Stimulated activated memory B cell treated with anti-CD40 and anti-IgM and Interleukin-4, amounts not matched to agents 10 μg/mL and 1 μg/mL and 100 μg/mL, for 72 hours (primary cell): ENCODE data around the gene SNAPC4.

Experiments used
- ATAC-seq: fragments of 150-1000 bp; cut with Tn5 transposase; 2 replicates; pipeline ENCODE4 v1.10.0; 2021
- H3K27ac Mint-ChIP-seq: one replicate; pipeline ENCODE4 v1.8.0; 2022; ENCODE audit warnings: mild to moderate bottlenecking, mixed read lengths
- H3K27me3 Mint-ChIP-seq: one replicate; pipeline ENCODE4 v1.8.0; 2022; ENCODE audit warnings: mixed read lengths
- H3K36me3 Mint-ChIP-seq: one replicate; pipeline ENCODE4 v1.8.0; 2022; ENCODE audit warnings: mixed read lengths
- H3K4me1 Mint-ChIP-seq: one replicate; pipeline ENCODE4 v1.8.0; 2022; ENCODE audit warnings: mixed read lengths
- H3K4me3 Mint-ChIP-seq: one replicate; pipeline ENCODE4 v1.8.0; 2022; ENCODE audit warnings: mild to moderate bottlenecking, moderate library complexity, mixed read lengths
- H3K9me3 Mint-ChIP-seq: one replicate; pipeline ENCODE4 v1.8.0; 2022; ENCODE audit warnings: mixed read lengths

The SNAPC4 gene

DNA sequence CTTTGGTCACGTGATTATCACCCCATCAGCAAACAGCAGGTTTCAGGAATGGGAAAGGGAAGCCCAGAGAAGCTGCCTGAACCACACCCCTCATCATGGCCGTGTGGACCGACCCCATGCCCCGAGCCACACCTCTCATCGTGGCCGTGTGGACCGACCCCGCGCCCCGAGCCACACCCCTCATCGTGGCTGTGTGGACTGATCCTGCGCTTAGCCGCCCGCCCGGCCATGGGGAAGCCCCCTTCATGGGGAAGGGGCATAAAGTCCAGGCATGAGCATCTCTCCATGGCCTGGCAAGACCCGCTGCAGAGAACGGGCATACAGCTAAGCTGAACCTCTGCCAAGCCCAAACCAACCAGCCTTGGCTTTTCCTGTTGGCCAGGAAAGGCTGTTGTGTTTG lies 6.4 kb downstream of the SNAPC4 start:
- H3K4me1 Mint-ChIP-seq, result peaks cover 11% of the 10 kb centered on the region
- H3K36me3 Mint-ChIP-seq, result peaks cover 64% of the 10 kb centered on the region
- no peak overlapping the region for H3K27ac Mint-ChIP-seq
- H3K27me3 Mint-ChIP-seq, result no peaks in the 10 kb centered on the region
- no peaks in the 10 kb centered on the region for H3K9me3 Mint-ChIP-seq
- no peak overlapping the region for H3K4me3 Mint-ChIP-seq
- ATAC-seq, result no peak

- H3K4me3 Mint-ChIP-seq, result no peak overlapping the region
- no peaks in the 10 kb centered on the region for H3K27me3 Mint-ChIP-seq
- ATAC-seq, result no peak
- H3K9me3 Mint-ChIP-seq, result no peaks in the 10 kb centered on the region
- peaks cover 69% of the 10 kb centered on the region for H3K36me3 Mint-ChIP-seq
- peaks cover 6% of the 10 kb centered on the region for H3K4me1 Mint-ChIP-seq
- H3K27ac Mint-ChIP-seq, result no peak overlapping the region
Observed at GRCh38 chr9:136392538-136393449, 7.2 kb downstream of the SNAPC4 start.

GRCh38 chr9:136391737-136392537 lies 8.0 kb downstream of the SNAPC4 start:
- no peak overlapping the region for H3K27ac Mint-ChIP-seq
- peaks cover 2% of the 10 kb centered on the region for H3K4me1 Mint-ChIP-seq
- no peaks in the 10 kb centered on the region for H3K27me3 Mint-ChIP-seq
- H3K36me3 Mint-ChIP-seq, result peaks cover 71% of the 10 kb centered on the region
- H3K4me3 Mint-ChIP-seq, result no peak overlapping the region
- no peaks in the 10 kb centered on the region for H3K9me3 Mint-ChIP-seq
- no peak for ATAC-seq

- ATAC-seq, result no peak
- no peaks in the 10 kb centered on the region for H3K27me3 Mint-ChIP-seq
- no peak overlapping the region for H3K27ac Mint-ChIP-seq
- H3K4me1 Mint-ChIP-seq, result no peaks in the 10 kb centered on the region
- peaks cover 81% of the 10 kb centered on the region for H3K36me3 Mint-ChIP-seq
- H3K9me3 Mint-ChIP-seq, result no peaks in the 10 kb centered on the region
- H3K4me3 Mint-ChIP-seq, result no peak overlapping the region
Observed at GRCh38 chr9:136389396-136389795, 10.6 kb downstream of the SNAPC4 start.

- H3K36me3 Mint-ChIP-seq, result peaks cover 84% of the 10 kb centered on the region
Observed at GRCh38 chr9:136387217-136387616, 12.8 kb downstream of the SNAPC4 start.

DNA sequence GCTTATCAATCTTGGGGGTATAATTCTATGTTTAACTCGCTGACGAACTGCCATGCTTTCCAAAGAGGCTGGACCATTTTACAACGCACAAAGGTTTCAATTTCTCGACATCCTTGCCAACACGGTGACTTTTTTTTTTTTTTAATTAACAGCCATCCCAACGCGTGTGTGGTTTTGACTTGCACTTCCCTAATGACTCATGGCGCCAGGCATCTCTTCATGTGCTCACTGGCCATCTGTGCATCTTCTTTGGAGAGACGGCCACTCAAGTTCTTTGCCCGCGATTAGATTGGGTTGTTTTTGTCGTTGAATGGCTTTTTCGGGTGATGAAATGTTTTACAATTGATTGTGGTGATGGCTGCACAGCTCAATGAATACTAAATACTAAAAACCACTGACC lies 14.0 kb downstream of the SNAPC4 start:
- Mint-ChIP-seq H3K4me3 (no peak overlapping the region), H3K27ac (no peak overlapping the region), H3K4me1 (no peaks in the 10 kb centered on the region), H3K36me3 (peaks cover 72% of the 10 kb centered on the region), H3K9me3 (no peaks in the 10 kb centered on the region), H3K27me3 (no peaks in the 10 kb centered on the region)
- no peak for ATAC-seq

More at GRCh38 chr9:136387217-136387616, 12.8 kb downstream of the SNAPC4 start:
- no peaks in the 10 kb centered on the region for H3K27me3 Mint-ChIP-seq
- no peaks in the 10 kb centered on the region for H3K4me1 Mint-ChIP-seq
- no peak overlapping the region for H3K4me3 Mint-ChIP-seq
- H3K27ac Mint-ChIP-seq, result no peak overlapping the region
- H3K9me3 Mint-ChIP-seq, result no peaks in the 10 kb centered on the region
- no peak for ATAC-seq

- Mint-ChIP-seq H3K27me3 (no peaks in the 10 kb centered on the region), H3K4me1 (no peaks in the 10 kb centered on the region), H3K27ac (no peak overlapping the region), H3K9me3 (no peaks in the 10 kb centered on the region), H3K36me3 (peaks cover 62% of the 10 kb centered on the region), H3K4me3 (no peak overlapping the region)
- ATAC-seq, result no peak
Observed at GRCh38 chr9:136385015-136385414, 15.0 kb downstream of the SNAPC4 start.

DNA sequence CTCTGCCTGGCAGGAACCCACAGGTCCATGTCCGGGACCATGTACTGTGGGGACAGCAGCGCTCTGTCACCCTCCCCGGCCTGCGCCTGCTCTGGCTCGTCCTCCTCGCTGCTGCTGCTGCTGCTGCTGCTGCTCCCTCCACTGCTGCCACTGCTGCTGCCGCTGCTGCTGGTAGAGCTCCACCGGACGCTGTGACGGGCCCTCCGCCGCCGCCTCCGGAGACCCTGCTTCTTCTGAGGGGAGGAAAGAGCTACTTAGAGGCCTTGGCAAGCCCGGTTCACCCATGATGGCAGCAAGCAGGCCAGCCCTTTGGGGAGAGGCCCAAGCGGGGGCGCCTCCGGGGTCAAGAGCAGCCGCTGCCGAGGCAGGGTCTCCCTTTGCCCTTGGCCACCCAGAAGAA lies 16.5 kb downstream of the SNAPC4 start:
- no peak overlapping the region for H3K4me3 Mint-ChIP-seq
- peaks cover 58% of the 10 kb centered on the region for H3K36me3 Mint-ChIP-seq
- no peaks in the 10 kb centered on the region for H3K4me1 Mint-ChIP-seq
- no peak for ATAC-seq
- H3K9me3 Mint-ChIP-seq, result no peaks in the 10 kb centered on the region
- no peaks in the 10 kb centered on the region for H3K27me3 Mint-ChIP-seq
- no peak overlapping the region for H3K27ac Mint-ChIP-seq

GRCh38 chr9:136381966-136382513 lies 17.9 kb downstream of the SNAPC4 start:
- no peaks in the 10 kb centered on the region for H3K9me3 Mint-ChIP-seq

DNA sequence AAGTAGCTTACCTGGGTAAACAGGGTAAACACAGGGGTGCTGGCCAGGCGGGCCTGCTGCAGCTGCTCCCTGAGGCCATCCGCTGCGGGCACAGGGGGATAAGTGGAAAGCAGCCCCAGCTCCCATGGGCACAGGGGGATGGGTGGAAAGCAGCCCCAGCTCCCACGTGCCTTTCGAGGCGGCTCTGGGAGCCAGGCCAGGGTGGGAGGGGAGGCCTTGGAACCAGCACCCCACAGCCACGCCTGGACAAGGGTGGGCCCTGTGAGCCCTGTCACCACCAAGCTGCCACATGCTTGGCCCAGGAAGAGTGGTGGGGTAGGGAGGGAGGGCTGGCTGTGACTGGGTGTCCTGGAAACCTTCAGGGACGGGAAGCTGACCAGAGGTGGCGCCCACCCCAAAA lies 18.7 kb downstream of the SNAPC4 start:
- H3K9me3 Mint-ChIP-seq, result no peaks in the 10 kb centered on the region
- H3K4me1 Mint-ChIP-seq, result no peaks in the 10 kb centered on the region
- no peak for ATAC-seq
- peaks cover 42% of the 10 kb centered on the region for H3K36me3 Mint-ChIP-seq
- no peak overlapping the region for H3K4me3 Mint-ChIP-seq
- H3K27me3 Mint-ChIP-seq, result no peaks in the 10 kb centered on the region
- no peak overlapping the region for H3K27ac Mint-ChIP-seq

More at GRCh38 chr9:136381966-136382513, 17.9 kb downstream of the SNAPC4 start:
- no peak for ATAC-seq
- Mint-ChIP-seq H3K27me3 (no peaks in the 10 kb centered on the region), H3K4me1 (no peaks in the 10 kb centered on the region), H3K27ac (no peak overlapping the region), H3K4me3 (no peak overlapping the region), H3K36me3 (peaks cover 48% of the 10 kb centered on the region)

DNA sequence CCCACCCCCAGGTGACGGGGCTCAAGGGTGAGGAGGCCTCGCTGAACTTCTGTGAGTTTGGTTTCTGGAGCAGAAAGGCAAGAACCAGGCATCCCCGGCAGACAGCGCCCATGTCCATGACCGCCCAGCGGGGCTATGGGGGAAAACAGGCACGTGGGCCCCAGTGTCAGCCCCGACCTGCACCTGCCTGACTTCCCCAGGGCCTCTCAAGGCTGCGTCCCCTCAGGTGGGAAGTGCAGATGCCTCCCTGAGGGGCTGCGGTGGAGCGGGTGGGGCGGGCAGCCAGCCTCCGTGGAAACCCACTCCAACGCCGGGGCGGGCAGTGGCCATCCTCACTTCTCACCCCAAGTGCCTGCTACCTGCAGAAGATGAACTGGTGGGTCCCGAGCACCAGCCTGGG lies 19.6 kb downstream of the SNAPC4 start:
- H3K4me3 Mint-ChIP-seq, result no peak overlapping the region
- H3K27ac Mint-ChIP-seq, result no peak overlapping the region
- peaks cover 40% of the 10 kb centered on the region for H3K36me3 Mint-ChIP-seq
- no peaks in the 10 kb centered on the region for H3K4me1 Mint-ChIP-seq
- no peaks in the 10 kb centered on the region for H3K27me3 Mint-ChIP-seq
- ATAC-seq, result no peak
- H3K9me3 Mint-ChIP-seq, result no peaks in the 10 kb centered on the region

DNA sequence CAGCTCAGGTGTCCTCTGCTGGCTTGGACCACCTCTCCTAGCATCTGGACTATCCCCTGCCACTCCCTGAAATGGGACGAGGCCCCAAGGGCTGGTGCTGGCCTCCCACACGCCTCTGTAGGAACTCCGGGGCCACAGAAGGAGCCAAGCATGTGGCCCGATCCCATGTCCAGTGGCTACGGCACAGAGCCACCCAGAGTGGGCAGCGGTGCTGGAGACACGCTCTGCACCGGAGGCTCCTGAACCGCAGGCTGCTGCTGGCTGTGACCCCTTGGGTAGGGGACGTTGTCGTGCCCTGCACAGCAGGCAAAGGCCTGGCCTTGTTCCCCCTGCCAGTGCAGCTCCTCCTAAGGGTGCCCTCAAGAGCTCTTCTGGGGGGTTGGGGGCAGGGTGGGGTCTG lies 20.1 kb downstream of the SNAPC4 start:
- H3K4me3 Mint-ChIP-seq, result no peak overlapping the region
- no peaks in the 10 kb centered on the region for H3K4me1 Mint-ChIP-seq
- no peak overlapping the region for H3K27ac Mint-ChIP-seq
- no peaks in the 10 kb centered on the region for H3K9me3 Mint-ChIP-seq
- no peaks in the 10 kb centered on the region for H3K27me3 Mint-ChIP-seq
- no peak for ATAC-seq
- peaks cover 39% of the 10 kb centered on the region for H3K36me3 Mint-ChIP-seq

DNA sequence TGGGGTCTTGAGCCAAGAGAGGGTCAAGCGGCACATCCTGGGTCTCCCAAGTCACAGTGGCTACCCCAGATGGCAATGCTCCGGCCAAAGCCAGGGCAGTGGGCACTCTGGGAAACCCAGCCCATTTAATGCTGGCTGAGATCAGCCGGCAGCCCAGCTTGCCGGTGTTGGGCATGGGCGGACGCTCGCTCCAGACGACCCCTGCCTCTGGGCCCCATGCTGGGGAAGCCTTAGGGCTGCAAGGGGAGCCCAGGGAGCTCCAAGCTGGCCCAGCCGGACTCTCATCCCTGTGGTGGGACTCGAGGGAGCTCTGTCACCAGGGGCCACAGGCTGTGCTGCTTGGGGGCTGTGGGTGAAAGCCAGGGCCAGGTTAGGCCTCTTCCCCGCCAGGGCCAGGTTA lies 20.6 kb downstream of the SNAPC4 start:
- Mint-ChIP-seq H3K27me3 (no peaks in the 10 kb centered on the region), H3K4me1 (no peaks in the 10 kb centered on the region), H3K4me3 (no peak overlapping the region), H3K27ac (no peak overlapping the region), H3K36me3 (peaks cover 39% of the 10 kb centered on the region), H3K9me3 (no peaks in the 10 kb centered on the region)
- ATAC-seq, result no peak

DNA sequence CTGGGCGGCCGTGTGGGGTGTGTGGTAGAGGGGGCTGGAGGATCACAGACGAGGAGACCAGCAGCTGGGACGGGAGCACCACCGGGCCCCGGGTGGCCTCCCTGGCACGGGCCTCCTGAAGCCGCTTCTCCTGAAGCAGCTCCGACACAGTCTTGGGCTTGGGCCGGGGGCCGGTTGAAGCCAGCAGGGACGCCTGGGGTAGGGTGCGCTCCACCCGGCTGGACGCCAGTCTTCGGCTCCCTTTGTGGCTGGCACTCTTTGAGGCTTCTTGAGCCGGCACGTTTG lies 21.0 kb downstream of the SNAPC4 start:
- Mint-ChIP-seq H3K27me3 (no peaks in the 10 kb centered on the region), H3K36me3 (peaks cover 38% of the 10 kb centered on the region), H3K4me1 (no peaks in the 10 kb centered on the region), H3K4me3 (no peak overlapping the region), H3K9me3 (no peaks in the 10 kb centered on the region), H3K27ac (no peak overlapping the region)
- ATAC-seq, result no peak

DNA sequence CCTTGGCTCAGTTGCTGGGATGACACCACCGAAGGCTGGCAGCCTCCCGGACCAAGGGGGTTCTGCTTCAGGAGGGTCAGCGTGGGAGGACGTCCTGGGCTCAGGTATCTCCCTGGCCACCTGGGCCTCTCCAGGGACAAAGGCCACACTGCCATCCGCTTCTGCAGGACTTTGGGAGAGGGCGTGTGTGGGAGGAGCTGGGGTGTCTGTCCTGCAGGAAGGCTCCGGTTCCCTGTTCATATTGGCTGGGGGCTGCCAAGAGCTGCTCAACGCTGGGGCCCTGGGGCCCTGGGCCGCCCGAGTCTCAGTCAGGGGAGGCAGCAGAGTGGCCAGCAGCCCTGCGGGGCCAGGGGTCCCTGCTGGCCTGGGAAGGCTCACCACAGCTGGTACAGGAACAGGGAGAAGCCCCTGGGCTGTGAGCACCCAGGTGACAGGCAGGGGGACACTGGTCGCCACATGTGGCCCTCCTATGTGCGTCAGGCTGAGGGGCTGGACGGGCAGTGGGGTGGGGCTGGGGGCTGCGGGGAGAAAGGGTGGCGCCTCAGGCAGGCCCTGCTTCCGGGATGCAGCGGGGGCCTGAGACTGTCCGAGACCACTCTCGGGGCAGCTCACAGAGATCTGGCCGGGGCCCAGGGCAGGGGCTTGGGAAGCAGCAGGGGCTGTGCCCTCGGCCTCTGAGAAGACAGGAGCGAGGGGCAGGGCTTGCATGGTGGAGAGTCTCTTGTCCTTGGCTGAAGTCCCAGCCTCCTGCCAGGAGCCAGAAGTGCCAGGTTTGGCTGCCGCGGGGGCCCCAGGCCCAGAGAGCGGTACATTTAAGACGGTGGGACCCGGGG lies 21.6 kb downstream of the SNAPC4 start:
- H3K27me3 Mint-ChIP-seq, result no peaks in the 10 kb centered on the region

More for the DNA sequence above, 21.6 kb downstream of the SNAPC4 start:
- no peak for ATAC-seq
- no peak overlapping the region for H3K27ac Mint-ChIP-seq
- no peak overlapping the region for H3K4me3 Mint-ChIP-seq
- H3K9me3 Mint-ChIP-seq, result no peaks in the 10 kb centered on the region
- H3K36me3 Mint-ChIP-seq, result peaks cover 33% of the 10 kb centered on the region
- peaks cover under 1% of the 10 kb centered on the region for H3K4me1 Mint-ChIP-seq
